ENCODE results near the gene KICS2.

GRCh38 chr12:64225626-64226025 is 3.5 kb upstream of the KICS2 start:
- TF ChIP-seq POLR2A (IDR thresholded peaks at IDR 0.05): no peak
- TF ChIP-seq CTCF (IDR thresholded peaks at IDR 0.05): no peak
- TF ChIP-seq POLR2AphosphoS5 (IDR thresholded peaks at IDR 0.05): no peak
